Measurements from ENCODE around the gene SPRR1B. TPM values are rescaled to one million over a fixed set of nuclear protein-coding genes. Genes with fewer than 3 reads are reported as not detected.

The SPRR1B gene
- total RNA-seq, 1 donor from 2014 or later: 11.8 TPM

DNA sequence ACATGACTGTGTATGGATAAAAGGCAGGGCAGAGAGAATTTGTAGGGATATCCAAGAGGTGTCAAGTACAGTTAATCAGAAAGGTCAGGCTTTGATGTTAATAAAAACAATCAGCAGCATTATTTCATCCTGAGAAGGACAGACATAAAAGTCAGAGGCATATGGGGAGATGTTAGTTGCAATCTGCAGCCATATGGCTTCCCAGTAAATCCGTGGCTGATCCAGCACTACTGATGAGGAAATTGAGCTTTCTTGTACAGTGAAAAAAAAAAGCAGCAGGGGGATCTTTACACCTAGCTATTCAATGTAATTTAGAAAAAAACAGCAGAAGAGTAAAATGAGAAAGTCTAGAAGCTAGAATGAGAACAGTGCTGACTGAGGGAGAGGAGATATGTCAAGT is 2.2 kb upstream of the SPRR1B start:
- TF ChIP-seq, protein P1, sequence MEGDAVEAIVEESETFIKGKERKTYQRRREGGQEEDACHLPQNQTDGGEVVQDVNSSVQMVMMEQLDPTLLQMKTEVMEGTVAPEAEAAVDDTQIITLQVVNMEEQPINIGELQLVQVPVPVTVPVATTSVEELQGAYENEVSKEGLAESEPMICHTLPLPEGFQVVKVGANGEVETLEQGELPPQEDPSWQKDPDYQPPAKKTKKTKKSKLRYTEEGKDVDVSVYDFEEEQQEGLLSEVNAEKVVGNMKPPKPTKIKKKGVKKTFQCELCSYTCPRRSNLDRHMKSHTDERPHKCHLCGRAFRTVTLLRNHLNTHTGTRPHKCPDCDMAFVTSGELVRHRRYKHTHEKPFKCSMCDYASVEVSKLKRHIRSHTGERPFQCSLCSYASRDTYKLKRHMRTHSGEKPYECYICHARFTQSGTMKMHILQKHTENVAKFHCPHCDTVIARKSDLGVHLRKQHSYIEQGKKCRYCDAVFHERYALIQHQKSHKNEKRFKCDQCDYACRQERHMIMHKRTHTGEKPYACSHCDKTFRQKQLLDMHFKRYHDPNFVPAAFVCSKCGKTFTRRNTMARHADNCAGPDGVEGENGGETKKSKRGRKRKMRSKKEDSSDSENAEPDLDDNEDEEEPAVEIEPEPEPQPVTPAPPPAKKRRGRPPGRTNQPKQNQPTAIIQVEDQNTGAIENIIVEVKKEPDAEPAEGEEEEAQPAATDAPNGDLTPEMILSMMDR (IDR thresholded peaks at IDR 0.05; ENCODE audit: insufficient read depth, low read length, severe bottlenecking): no peak
- Histone ChIP-seq H3K27me3 (ENCODE audit: control insufficient read depth, insufficient read depth, low read length) (no peaks in the 10 kb centered on the region), H3K4me3 (ENCODE audit: low read depth, low read length) (no peak overlapping the region), H3K36me3 (ENCODE audit: control insufficient read depth, insufficient read depth, low read length) (no peaks in the 10 kb centered on the region)
- no peak for DNase-seq (ENCODE audit: low read depth)
- FAIRE-seq: no peak

DNA sequence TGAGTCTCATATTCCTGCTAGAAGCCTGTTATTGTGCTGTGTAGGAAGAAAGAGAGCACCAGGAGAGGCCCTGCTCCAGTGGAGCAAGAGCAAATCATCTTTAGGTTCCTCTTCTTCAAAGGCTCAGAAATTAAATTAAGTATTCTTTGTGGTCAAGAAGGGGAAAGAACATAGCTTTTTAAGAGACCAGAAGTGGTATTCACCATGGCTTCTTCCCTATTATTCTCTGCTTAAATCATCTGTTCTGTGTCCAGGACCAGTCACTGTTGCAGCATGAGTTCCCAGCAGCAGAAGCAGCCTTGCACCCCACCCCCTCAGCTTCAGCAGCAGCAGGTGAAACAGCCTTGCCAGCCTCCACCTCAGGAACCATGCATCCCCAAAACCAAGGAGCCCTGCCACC is 1.1 kb downstream of the SPRR1B start:
- DNase-seq (ENCODE audit: low read depth): no peak
- Histone ChIP-seq H3K27me3 (ENCODE audit: control insufficient read depth, insufficient read depth, low read length) (no peaks in the 10 kb centered on the region), H3K36me3 (ENCODE audit: control insufficient read depth, insufficient read depth, low read length) (no peaks in the 10 kb centered on the region), H3K4me3 (ENCODE audit: low read depth, low read length) (peak overlapping the region; percentile 39)
- TF ChIP-seq, protein P1 (IDR thresholded peaks at IDR 0.05; ENCODE audit: insufficient read depth, low read length, severe bottlenecking): no peak
- FAIRE-seq: no peak

- DNase-seq (ENCODE audit: low read depth) (peak; percentile 99), FAIRE-seq (peak; percentile 96)
- Histone ChIP-seq H3K36me3 (ENCODE audit: control insufficient read depth, insufficient read depth, low read length) (no peaks in the 10 kb centered on the region), H3K4me3 (ENCODE audit: low read depth, low read length) (peak overlapping the region; percentile 39), H3K27me3 (ENCODE audit: control insufficient read depth, insufficient read depth, low read length) (no peaks in the 10 kb centered on the region)
- TF ChIP-seq, protein P1 (IDR thresholded peaks at IDR 0.05; ENCODE audit: insufficient read depth, low read length, severe bottlenecking): peak; percentile 69
Observed at GRCh38 chr1:153032677-153033308, 1.8 kb downstream of the SPRR1B start.

DNA sequence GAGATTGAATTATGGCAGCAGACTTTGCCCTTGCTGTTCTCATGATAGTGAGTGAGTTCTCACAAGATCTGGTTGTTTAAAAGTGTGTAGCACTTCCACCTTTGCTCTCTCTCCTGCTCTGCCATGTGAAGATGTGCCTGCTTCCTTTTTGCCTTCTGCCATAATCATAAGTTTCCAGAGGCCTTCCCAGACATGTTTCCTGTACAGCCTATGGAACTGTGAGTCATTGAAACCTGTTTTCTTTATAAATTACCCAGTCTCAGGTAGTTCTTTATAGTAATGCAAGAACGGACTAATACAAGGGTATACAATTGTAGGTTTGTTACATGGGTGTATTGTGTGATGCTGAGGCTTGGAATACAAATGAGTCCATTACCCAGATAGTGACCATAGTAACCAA is 4.2 kb downstream of the SPRR1B start:
- FAIRE-seq (no peak), DNase-seq (ENCODE audit: low read depth) (peak; percentile 69)
- no peaks in the 10 kb centered on the region for H3K36me3 ChIP-seq (ENCODE audit: control insufficient read depth, insufficient read depth, low read length)
- TF ChIP-seq, protein P1 (IDR thresholded peaks at IDR 0.05; ENCODE audit: insufficient read depth, low read length, severe bottlenecking): no peak
- no peak overlapping the region for H3K4me3 ChIP-seq (ENCODE audit: low read depth, low read length)
- no peaks in the 10 kb centered on the region for H3K27me3 ChIP-seq (ENCODE audit: control insufficient read depth, insufficient read depth, low read length)

- H3K27me3 ChIP-seq (ENCODE audit: control insufficient read depth, insufficient read depth, low read length): no peaks in the 10 kb centered on the region
- TF ChIP-seq, protein P1 (IDR thresholded peaks at IDR 0.05; ENCODE audit: insufficient read depth, low read length, severe bottlenecking): no peak
- no peak within 1 kb of the TSS for H3K4me3 ChIP-seq (ENCODE audit: low read depth, low read length)
- DNase-seq (ENCODE audit: low read depth) (peak; percentile 68), FAIRE-seq (no peak)
- H3K36me3 ChIP-seq (ENCODE audit: control insufficient read depth, insufficient read depth, low read length): no peaks in the 10 kb centered on the region
Observed at GRCh38 chr1:153040950-153041631, 10.1 kb downstream of the SPRR1B start, which contains the start of gene SPRR2D. Gene SPRR2D, minus strand, starts transcription at chr1:153041120. Its CDS starts 774 bp downstream, at chr1:153040346.
